SIG-M5 treated with dmso at 0.1 percent for 504 hours (cell line): ENCODE data around the gene RAP1B.
"Not testable (repeated sequence)": the region's sequence is repeated elsewhere in the genome, so short reads cannot be mapped to it uniquely, and the experiment has no call there.

ENCODE experiments used
- DNase-seq: peaks from one replicate; lab custom pipeline; 2025; ENCODE audit not compliant: unreplicated experiment; lab: John Stamatoyannopoulos, UW

RAP1B gene

GRCh38 chr12:68632486-68632885, 21.8 kb downstream of the RAP1B start:
- no peak for DNase-seq

GRCh38 chr12:68633614-68634558, 23.2 kb downstream of the RAP1B start:
- no peak for DNase-seq

GRCh38 chr12:68636268-68636667, 25.6 kb downstream of the RAP1B start:
- peak; percentile 28 for DNase-seq

- DNase-seq, result not testable (repeated sequence)
Measured at GRCh38 chr12:68637439-68637838, 26.7 kb downstream of the RAP1B start.

- no peak for DNase-seq
Measured at GRCh38 chr12:68638171-68638570, 27.5 kb downstream of the RAP1B start.

- no peak for DNase-seq
Measured at GRCh38 chr12:68638721-68639395, 28.2 kb downstream of the RAP1B start.

- no peak for DNase-seq
Measured at GRCh38 chr12:68639396-68639767, 28.7 kb downstream of the RAP1B start.

- DNase-seq, result no peak
Measured at GRCh38 chr12:68641138-68641537, 30.4 kb downstream of the RAP1B start.

- no peak for DNase-seq
Measured at GRCh38 chr12:68646484-68646883, 35.8 kb downstream of the RAP1B start.

- DNase-seq, result no peak
Measured at GRCh38 chr12:68647507-68647906, 36.8 kb downstream of the RAP1B start.

- no peak for DNase-seq
Measured at GRCh38 chr12:68648179-68648578, 37.5 kb downstream of the RAP1B start.

GRCh38 chr12:68665016-68665569, 54.4 kb downstream of the RAP1B start:
- no peak for DNase-seq

GRCh38 chr12:68667291-68667690, 56.6 kb downstream of the RAP1B start:
- no peak for DNase-seq

- no peak for DNase-seq
Measured at GRCh38 chr12:68667896-68668295, 57.2 kb downstream of the RAP1B start.

GRCh38 chr12:68671179-68671578, 60.5 kb downstream of the RAP1B start:
- no peak for DNase-seq

GRCh38 chr12:68673788-68674187, 63.1 kb downstream of the RAP1B start:
- DNase-seq, result no peak

- no peak for DNase-seq
Measured at GRCh38 chr12:68674376-68674775, 63.7 kb downstream of the RAP1B start.

- DNase-seq, result no peak
Measured at GRCh38 chr12:68675101-68675842, 64.6 kb downstream of the RAP1B start.

- not testable (repeated sequence) for DNase-seq
Measured at GRCh38 chr12:68676854-68677253, 66.2 kb downstream of the RAP1B start.

GRCh38 chr12:68686262-68686594, 75.5 kb downstream of the RAP1B start:
- peak; percentile 45 for DNase-seq
